ENCODE measurements around the gene TEAD3. TPM values are rescaled to one million over a fixed set of nuclear protein-coding genes. Genes with fewer than 3 reads are reported as not detected.

The TEAD3 gene
- total RNA-seq, 1 donor = 0.54 TPM

- DNase-seq (ENCODE audit: low read depth in 2 of 3, low spot score in 2 of 3) = no peak
Observed at GRCh38 chr6:35477551-35478179, 19.2 kb downstream of the TEAD3 start.

GRCh38 chr6:35477028-35477427, 19.9 kb downstream of the TEAD3 start:
- no peak for DNase-seq (ENCODE audit: low read depth in 2 of 3, low spot score in 2 of 3)

GRCh38 chr6:35476004-35476403, 20.9 kb downstream of the TEAD3 start:
- DNase-seq (ENCODE audit: low read depth in 2 of 3, low spot score in 2 of 3) = no peak

GRCh38 chr6:35475573-35475972, 21.3 kb downstream of the TEAD3 start:
- no peak for DNase-seq (ENCODE audit: low read depth in 2 of 3, low spot score in 2 of 3)

- no peak for DNase-seq (ENCODE audit: low read depth in 2 of 3, low spot score in 2 of 3)
Observed at GRCh38 chr6:35474942-35475570, 21.8 kb downstream of the TEAD3 start.

GRCh38 chr6:35474131-35474941, 22.5 kb downstream of the TEAD3 start:
- no peak for DNase-seq (ENCODE audit: low read depth in 2 of 3, low spot score in 2 of 3)

GRCh38 chr6:35473850-35474130, 23.1 kb downstream of the TEAD3 start:
- no peak for DNase-seq (ENCODE audit: low read depth in 2 of 3, low spot score in 2 of 3)

GRCh38 chr6:35473075-35473849, 23.6 kb downstream of the TEAD3 start:
- DNase-seq (ENCODE audit: low read depth in 2 of 3, low spot score in 2 of 3) = no peak

GRCh38 chr6:35471836-35472345, 25.0 kb downstream of the TEAD3 start:
- DNase-seq (ENCODE audit: low read depth in 2 of 3, low spot score in 2 of 3) = no peak

GRCh38 chr6:35470663-35471120, 26.2 kb downstream of the TEAD3 start:
- DNase-seq (ENCODE audit: low read depth in 2 of 3, low spot score in 2 of 3) = no peak

- DNase-seq (ENCODE audit: low read depth in 2 of 3, low spot score in 2 of 3) = no peak
Observed at GRCh38 chr6:35469751-35470662, 26.9 kb downstream of the TEAD3 start.

GRCh38 chr6:35468980-35469750, 27.7 kb downstream of the TEAD3 start:
- DNase-seq (ENCODE audit: low read depth in 2 of 3, low spot score in 2 of 3) = no peak

- DNase-seq (ENCODE audit: low read depth in 2 of 3, low spot score in 2 of 3) = peak; percentile 95 to 98 (median 96)
Observed at GRCh38 chr6:35468181-35468979, 28.5 kb downstream of the TEAD3 start, which contains the start of gene RPL10A. RPL10A (plus strand) TSS chr6:35468401; CDS start chr6:35468435, 34 bp downstream.

GRCh38 chr6:35465646-35466045, 31.2 kb downstream of the TEAD3 start:
- no peak for DNase-seq (ENCODE audit: low read depth in 2 of 3, low spot score in 2 of 3)

- DNase-seq (ENCODE audit: low read depth in 2 of 3, low spot score in 2 of 3) = no peak
Observed at GRCh38 chr6:35463292-35463691, 33.6 kb downstream of the TEAD3 start.

- no peak for DNase-seq (ENCODE audit: low read depth in 2 of 3, low spot score in 2 of 3)
Observed at GRCh38 chr6:35461270-35461669, 35.6 kb downstream of the TEAD3 start.

- no peak for DNase-seq (ENCODE audit: low read depth in 2 of 3, low spot score in 2 of 3)
Observed at GRCh38 chr6:35457907-35458306, 39.0 kb downstream of the TEAD3 start.

Measured in hematopoietic multipotent progenitor cell (in vitro differentiated cells).